Tibial artery (tissue), 4 donors: ENCODE results near the gene ABHD12.

Experiments
- DNase-seq, 2 donors: peaks; one replicate each; pipeline ENCODE4 v3.0.0-alpha.2; 2019
- H3K27ac ChIP-seq, 2 donors: fragments of 200-600 bp; sonication (generic) in 1 of 2; 1 replicate in 1 of 2; 2 replicates in 1 of 2; pipeline ENCODE4 v1.5.1; 2018 to 2019; ENCODE audit warnings: mild to moderate bottlenecking in 1 of 2
- H3K27me3 ChIP-seq, 2 donors: fragments of 200-600 bp; sonication (generic) in 1 of 2; one replicate each; pipeline versions ENCODE4 v1.5.1 to v1.6.0; 2016 to 2019
- H3K36me3 ChIP-seq, 3 donors: fragments of 200-600 bp; sonication (generic) in 2 of 3; one replicate each; pipeline ENCODE4 v1.5.1; 2016 to 2019; ENCODE audit warnings: mild to moderate bottlenecking in 2 of 3
- H3K4me1 ChIP-seq, 4 donors: fragments of 200-600 bp; sonication (generic) in 2 of 4; 1 replicate in 3 of 4; 2 replicates in 1 of 4; pipeline ENCODE4 v1.5.1; 2016 to 2019
- H3K4me3 ChIP-seq, 2 donors: fragments of 200-600 bp; sonication (generic) in 1 of 2; 1 replicate in 1 of 2; 2 replicates in 1 of 2; pipeline ENCODE4 v1.5.1; 2018 to 2019; ENCODE audit warnings: mild to moderate bottlenecking in 2 of 2
- H3K9me3 ChIP-seq, 3 donors: fragments of 200-600 bp; sonication (generic) in 1 of 3; one replicate each; pipeline ENCODE4 v1.5.1; 2016 to 2019
- intact Hi-C: fragments of 100-400 bp; cut with DNase I; formaldehyde crosslinking; loops from one replicate; pipeline ENCODE4 v1.15.0; 2023; ENCODE audit warnings: low total_unique reads
- TF ChIP-seq, protein P1 (sequence below), 2 experiments: fragments of 200-600 bp in 1 of 2; fragments of 450-650 bp in 1 of 2; IDR thresholded peaks; one replicate each; pipeline ENCODE4 v1.5.1; 2017 to 2019; ENCODE audit warnings: antibody characterized with exemption in 2 of 2, mild to moderate bottlenecking in 1 of 2, moderate library complexity in 1 of 2

Gene ABHD12

DNA sequence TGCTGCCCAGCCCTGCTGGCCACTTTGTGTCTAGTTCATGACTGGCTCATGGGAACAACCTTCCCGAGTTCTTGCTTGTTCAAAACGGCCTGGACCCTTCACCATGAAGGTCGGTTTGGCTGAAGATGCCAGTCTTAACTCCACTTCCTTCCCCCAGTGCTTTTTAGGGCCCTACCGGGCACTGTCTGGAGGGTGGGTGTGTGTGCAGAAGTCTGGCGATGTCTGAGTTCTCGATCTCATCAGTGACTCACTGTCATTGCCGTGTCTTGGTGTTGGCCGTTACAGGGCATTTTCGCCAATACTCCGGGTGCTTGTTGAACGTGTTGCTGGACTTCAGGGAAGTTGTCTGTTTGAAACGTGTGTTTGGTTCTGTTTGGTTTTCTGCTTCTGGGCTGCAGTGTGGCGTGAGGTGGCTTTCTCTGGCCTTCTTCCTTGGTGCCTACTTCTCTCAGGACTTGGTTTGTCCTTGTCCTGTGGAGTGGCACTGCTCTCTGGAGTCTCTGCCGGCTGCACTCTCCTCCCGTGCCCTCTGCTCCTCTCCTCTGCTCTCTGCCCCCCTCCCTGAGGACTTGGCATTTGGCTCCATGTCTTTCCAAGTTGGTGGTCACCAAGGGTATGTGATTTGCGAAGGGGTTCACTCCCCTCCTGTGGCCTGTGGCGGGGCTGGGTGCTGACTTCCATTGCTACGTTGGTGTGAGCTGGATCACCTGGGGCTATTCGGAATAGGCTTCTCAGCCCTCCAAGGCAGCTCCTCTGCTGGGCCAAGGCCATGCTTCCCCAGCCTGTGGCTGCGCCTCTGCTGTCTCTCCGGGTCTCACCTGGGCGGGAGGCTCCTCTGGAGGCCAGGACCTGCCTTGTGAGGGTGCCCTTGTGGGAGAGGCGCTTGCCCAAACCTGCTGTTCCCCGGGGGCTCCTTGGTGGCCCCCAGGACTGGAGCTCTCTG is 104.5 kb downstream of the ABHD12 start:
- intact Hi-C loops = no loop called here
- H3K9me3 ChIP-seq = no peaks in the 10 kb centered on the region
- no peaks in the 10 kb centered on the region for H3K27me3 ChIP-seq
- H3K4me1 ChIP-seq = peaks cover 0 to 6% (median 0%) of the 10 kb centered on the region in 4 donors
- H3K36me3 ChIP-seq = peaks cover 84 to 100% (median 98%) of the 10 kb centered on the region in 3 donors
- no peak overlapping the region for H3K4me3 ChIP-seq
- TF ChIP-seq, protein P1, sequence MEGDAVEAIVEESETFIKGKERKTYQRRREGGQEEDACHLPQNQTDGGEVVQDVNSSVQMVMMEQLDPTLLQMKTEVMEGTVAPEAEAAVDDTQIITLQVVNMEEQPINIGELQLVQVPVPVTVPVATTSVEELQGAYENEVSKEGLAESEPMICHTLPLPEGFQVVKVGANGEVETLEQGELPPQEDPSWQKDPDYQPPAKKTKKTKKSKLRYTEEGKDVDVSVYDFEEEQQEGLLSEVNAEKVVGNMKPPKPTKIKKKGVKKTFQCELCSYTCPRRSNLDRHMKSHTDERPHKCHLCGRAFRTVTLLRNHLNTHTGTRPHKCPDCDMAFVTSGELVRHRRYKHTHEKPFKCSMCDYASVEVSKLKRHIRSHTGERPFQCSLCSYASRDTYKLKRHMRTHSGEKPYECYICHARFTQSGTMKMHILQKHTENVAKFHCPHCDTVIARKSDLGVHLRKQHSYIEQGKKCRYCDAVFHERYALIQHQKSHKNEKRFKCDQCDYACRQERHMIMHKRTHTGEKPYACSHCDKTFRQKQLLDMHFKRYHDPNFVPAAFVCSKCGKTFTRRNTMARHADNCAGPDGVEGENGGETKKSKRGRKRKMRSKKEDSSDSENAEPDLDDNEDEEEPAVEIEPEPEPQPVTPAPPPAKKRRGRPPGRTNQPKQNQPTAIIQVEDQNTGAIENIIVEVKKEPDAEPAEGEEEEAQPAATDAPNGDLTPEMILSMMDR (IDR thresholded peaks at IDR 0.05) = no peak
- no peak overlapping the region for H3K27ac ChIP-seq
- peak; percentile 8 to 60 for DNase-seq

DNA sequence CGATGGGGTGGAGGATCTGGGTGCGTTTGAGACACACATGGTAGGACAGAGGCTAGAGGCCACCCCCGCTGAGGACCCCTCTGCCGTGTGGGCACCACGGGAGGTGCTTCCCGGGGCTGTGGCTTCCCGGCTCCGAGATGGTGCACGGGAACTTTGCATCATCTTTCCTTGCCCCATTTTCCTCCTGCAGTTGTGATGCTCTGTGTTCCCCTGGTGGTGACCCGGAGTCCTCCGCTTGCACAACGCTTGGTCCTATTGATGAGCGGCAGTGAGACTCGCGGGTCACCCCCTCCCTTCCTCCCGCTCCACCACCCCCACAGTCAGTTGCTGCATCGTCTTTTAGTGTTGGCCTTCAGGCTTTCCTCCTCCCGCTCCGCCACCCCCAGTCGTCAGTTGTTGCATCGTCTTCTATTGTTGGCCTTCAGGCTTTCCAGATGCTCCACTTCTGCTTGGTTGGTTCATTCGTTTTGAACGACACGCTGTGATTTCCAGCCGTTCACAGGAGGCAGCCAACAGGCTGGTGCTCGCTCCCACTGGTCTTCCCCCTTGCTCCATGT is 105.5 kb downstream of the ABHD12 start:
- no peaks in the 10 kb centered on the region for H3K9me3 ChIP-seq
- intact Hi-C loops = no loop called here

DNA sequence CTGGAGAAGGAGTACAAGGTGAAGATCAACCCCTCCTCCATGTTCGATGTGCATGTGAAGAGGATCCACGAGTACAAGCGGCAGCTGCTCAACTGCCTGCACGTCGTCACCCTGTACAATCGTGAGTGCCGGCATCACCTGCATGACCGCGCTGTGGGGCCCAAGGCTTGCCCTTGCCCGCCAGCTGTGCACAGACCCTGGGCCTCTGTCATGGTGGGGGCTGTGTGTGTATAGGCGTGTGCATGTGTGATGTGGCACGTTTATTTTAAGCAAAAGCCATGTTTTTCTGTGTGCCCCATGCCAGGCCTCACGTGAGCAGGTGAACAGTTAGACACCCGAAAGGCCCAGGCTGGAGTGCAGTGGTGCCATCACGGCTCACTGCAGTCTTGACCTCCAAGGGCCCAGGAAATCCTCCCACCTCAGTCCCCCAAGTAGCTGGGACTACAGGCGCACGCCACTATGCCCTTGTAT is 106.5 kb downstream of the ABHD12 start:
- TF ChIP-seq, protein P1 (IDR thresholded peaks at IDR 0.05) = no peak
- Histone ChIP-seq H3K9me3 (no peaks in the 10 kb centered on the region), H3K27ac (no peak overlapping the region), H3K4me1 (peaks cover 0 to 10% (median 0%) of the 10 kb centered on the region in 4 donors), H3K4me3 (no peak overlapping the region), H3K36me3 (peaks cover 92 to 100% (median 97%) of the 10 kb centered on the region in 3 donors), H3K27me3 (no peaks in the 10 kb centered on the region)
- intact Hi-C loops = no loop called here
- peak; percentile 14 to 54 for DNase-seq

More for the DNA sequence above, 105.5 kb downstream of the ABHD12 start:
- DNase-seq = peak; percentile 11 to 57
- H3K27ac ChIP-seq = no peak overlapping the region
- TF ChIP-seq, protein P1 (IDR thresholded peaks at IDR 0.05) = no peak
- peaks cover 0 to 7% (median 0%) of the 10 kb centered on the region in 4 donors for H3K4me1 ChIP-seq
- H3K4me3 ChIP-seq = no peak overlapping the region
- no peaks in the 10 kb centered on the region for H3K27me3 ChIP-seq
- H3K36me3 ChIP-seq = peaks cover 84 to 100% (median 98%) of the 10 kb centered on the region in 3 donors

DNA sequence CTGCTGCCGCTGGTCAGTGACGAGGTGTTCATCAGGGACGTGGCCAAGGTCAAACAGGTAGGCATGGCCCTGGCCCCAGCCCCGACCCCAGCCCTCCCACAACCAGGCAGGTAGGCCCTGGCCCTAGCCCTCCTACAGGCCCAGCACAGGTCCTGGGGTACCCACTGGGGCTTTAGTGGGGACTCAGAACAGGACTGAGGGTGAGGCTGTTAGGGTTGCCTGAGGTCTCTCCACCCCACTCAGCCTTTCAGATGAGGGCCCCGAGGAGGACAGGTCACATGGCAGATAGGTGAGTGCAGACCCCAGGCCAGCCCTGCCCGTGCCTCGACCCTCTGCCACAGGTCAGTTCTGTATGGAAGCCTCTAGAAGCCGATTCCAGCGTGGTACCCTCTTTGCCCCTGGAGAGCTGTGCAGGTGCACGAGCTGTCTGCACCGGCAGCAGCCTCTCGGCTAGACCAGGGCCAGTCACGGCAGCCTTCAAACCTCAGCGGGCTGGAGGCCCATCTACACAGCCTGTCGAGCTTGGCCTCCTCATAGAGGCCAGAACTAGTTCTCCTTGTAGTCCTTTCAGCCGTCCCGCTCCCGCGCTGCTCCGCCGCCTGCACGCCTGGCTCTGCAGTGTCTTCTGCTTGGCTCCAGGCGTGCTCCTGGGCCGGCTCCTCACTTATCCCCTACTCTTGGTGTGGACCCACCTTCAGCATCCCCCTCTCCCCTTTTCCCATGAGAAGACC is 107.2 kb downstream of the ABHD12 start:
- Histone ChIP-seq H3K4me1 (peaks cover 0 to 10% (median 0%) of the 10 kb centered on the region in 4 donors), H3K36me3 (peaks cover 97 to 100% (median 98%) of the 10 kb centered on the region in 3 donors), H3K27me3 (no peaks in the 10 kb centered on the region), H3K27ac (no peak overlapping the region), H3K9me3 (no peaks in the 10 kb centered on the region), H3K4me3 (no peak overlapping the region)
- intact Hi-C loops = no loop called here
- TF ChIP-seq, protein P1 (IDR thresholded peaks at IDR 0.05) = no peak
- peak; percentile 14 to 53 for DNase-seq

DNA sequence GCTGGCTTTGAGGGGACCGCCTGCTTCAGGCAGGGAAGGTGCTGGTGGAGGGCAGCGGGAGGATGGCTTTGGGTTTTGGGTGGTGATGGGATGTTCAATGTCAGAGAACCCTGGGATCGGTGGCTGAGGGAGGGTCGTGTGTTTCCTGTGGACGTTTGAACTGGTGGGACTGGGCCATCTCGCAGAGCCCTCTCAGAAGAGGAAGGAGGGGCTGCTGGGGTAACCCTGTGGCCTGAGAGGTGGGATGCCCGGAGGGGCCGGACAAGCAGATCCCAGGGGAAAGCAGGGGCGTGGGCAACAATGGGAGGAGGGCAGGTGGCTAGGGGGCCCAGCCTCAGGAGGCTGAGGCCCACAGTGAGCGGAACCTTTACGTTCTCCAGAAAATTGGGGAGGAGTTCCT is 107.8 kb downstream of the ABHD12 start:
- H3K27me3 ChIP-seq = no peaks in the 10 kb centered on the region
- H3K9me3 ChIP-seq = no peaks in the 10 kb centered on the region
- peak in 1 of 2 donors; percentile 15 for DNase-seq
- no peak overlapping the region for H3K4me3 ChIP-seq
- TF ChIP-seq, protein P1 (IDR thresholded peaks at IDR 0.05) = no peak
- peaks cover 0 to 10% (median 0%) of the 10 kb centered on the region in 4 donors for H3K4me1 ChIP-seq
- intact Hi-C loops = no loop called here
- no peak overlapping the region for H3K27ac ChIP-seq
- H3K36me3 ChIP-seq = peaks cover 97 to 100% (median 98%) of the 10 kb centered on the region in 3 donors
